ENCODE measurements around the gene SRC.

The SRC gene

GRCh38 chr20:37396416-37397075 is 50.6 kb downstream of the SRC start:
- no peak overlapping the region for H3K27ac ChIP-seq (ENCODE audit: low read depth, low read length, poor library complexity, severe bottlenecking)
- no peaks in the 10 kb centered on the region for H3K9me2 ChIP-seq (ENCODE audit: low read depth, low read length)
- no peaks in the 10 kb centered on the region for H3K36me3 ChIP-seq (ENCODE audit: insufficient read depth, low read length)
- no peaks in the 10 kb centered on the region for H3F3A ChIP-seq (ENCODE audit: insufficient read depth, low read length)
- TF ChIP-seq EZH2 (IDR thresholded peaks at IDR 0.05; ENCODE audit: borderline replicate concordance, low read length) (no peak), CTCF (IDR thresholded peaks at IDR 0.05; ENCODE audit: low read length) (no peak)
- no peak overlapping the region for H3K4me3 ChIP-seq (ENCODE audit: low read depth, low read length, poor library complexity, severe bottlenecking)
- H4K20me1 ChIP-seq (ENCODE audit: insufficient read depth, low read length) = no peaks in the 10 kb centered on the region
- no peak overlapping the region for H3K4me2 ChIP-seq (ENCODE audit: low read length)
- no peaks in the 10 kb centered on the region; the same call in 1 of the 2 replicates for H3K27me3 ChIP-seq (ENCODE audit: insufficient read depth, low read length)
- no peaks in the 10 kb centered on the region for H3K9me3 ChIP-seq (ENCODE audit: low read length)
- no peaks in the 10 kb centered on the region for H3K79me2 ChIP-seq (ENCODE audit: insufficient read depth, low read length)
- no peak overlapping the region for H3K9ac ChIP-seq (ENCODE audit: low read length)
- no peak overlapping the region for H2AFZ ChIP-seq (ENCODE audit: low read length)
- H3K4me1 ChIP-seq (ENCODE audit: insufficient read depth, low read length, severe bottlenecking) = no peaks in the 10 kb centered on the region

DNA sequence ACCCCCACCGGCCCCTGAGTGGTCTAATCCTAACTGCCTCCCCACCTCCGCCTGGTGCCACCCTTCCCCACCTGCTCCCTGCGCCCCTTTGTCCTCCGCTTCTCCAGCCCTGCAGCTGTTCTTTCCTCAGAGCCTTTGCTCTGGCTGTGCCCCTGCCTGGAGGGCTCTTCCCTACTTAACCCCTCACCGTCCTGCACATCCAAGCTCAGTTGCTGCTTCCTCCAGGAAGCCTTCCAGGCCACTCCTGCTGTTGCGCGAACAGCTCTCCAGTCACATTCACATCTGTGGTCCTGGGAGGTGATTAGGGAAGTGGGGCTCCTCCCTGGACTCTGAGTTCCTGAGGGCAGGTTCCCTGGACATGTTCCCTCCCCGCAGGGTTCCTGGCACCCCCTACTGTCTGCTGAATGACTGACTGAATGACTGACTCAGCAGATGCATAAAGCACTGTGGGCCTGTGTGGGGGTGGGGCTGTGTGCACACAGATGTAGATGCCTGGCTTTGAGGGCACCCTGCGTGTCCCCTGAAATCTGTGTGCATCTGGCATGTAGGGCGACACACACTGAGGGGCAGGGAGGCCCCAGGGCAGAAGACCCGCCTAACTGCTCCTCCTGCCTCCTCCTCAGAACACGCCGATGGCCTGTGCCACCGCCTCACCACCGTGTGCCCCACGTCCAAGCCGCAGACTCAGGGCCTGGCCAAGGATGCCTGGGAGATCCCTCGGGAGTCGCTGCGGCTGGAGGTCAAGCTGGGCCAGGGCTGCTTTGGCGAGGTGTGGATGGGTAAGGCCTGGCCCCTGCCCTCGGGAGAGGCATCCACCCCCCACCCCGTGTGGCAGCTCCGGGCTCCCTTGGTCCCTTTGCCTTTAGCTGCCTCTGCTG is 51.4 kb downstream of the SRC start:
- no peak for TF ChIP-seq EZH2 (IDR thresholded peaks at IDR 0.05; ENCODE audit: borderline replicate concordance, low read length)
- no peak for TF ChIP-seq CTCF (IDR thresholded peaks at IDR 0.05; ENCODE audit: low read length)
- Histone ChIP-seq H3K27ac (ENCODE audit: low read depth, low read length, poor library complexity, severe bottlenecking) (no peak overlapping the region), H3F3A (ENCODE audit: insufficient read depth, low read length) (no peaks in the 10 kb centered on the region), H3K9me3 (ENCODE audit: low read length) (no peaks in the 10 kb centered on the region), H4K20me1 (ENCODE audit: insufficient read depth, low read length) (no peaks in the 10 kb centered on the region), H3K4me2 (ENCODE audit: low read length) (no peak overlapping the region), H3K36me3 (ENCODE audit: insufficient read depth, low read length) (no peaks in the 10 kb centered on the region), H3K9me2 (ENCODE audit: low read depth, low read length) (no peaks in the 10 kb centered on the region), H3K79me2 (ENCODE audit: insufficient read depth, low read length) (no peaks in the 10 kb centered on the region), H2AFZ (ENCODE audit: low read length) (no peak overlapping the region), H3K4me1 (ENCODE audit: insufficient read depth, low read length, severe bottlenecking) (no peaks in the 10 kb centered on the region), H3K27me3 (ENCODE audit: insufficient read depth, low read length) (no peaks in the 10 kb centered on the region; the same call in 1 of the 2 replicates), H3K4me3 (ENCODE audit: low read depth, low read length, poor library complexity, severe bottlenecking) (no peak overlapping the region), H3K9ac (ENCODE audit: low read length) (no peak overlapping the region)

DNA sequence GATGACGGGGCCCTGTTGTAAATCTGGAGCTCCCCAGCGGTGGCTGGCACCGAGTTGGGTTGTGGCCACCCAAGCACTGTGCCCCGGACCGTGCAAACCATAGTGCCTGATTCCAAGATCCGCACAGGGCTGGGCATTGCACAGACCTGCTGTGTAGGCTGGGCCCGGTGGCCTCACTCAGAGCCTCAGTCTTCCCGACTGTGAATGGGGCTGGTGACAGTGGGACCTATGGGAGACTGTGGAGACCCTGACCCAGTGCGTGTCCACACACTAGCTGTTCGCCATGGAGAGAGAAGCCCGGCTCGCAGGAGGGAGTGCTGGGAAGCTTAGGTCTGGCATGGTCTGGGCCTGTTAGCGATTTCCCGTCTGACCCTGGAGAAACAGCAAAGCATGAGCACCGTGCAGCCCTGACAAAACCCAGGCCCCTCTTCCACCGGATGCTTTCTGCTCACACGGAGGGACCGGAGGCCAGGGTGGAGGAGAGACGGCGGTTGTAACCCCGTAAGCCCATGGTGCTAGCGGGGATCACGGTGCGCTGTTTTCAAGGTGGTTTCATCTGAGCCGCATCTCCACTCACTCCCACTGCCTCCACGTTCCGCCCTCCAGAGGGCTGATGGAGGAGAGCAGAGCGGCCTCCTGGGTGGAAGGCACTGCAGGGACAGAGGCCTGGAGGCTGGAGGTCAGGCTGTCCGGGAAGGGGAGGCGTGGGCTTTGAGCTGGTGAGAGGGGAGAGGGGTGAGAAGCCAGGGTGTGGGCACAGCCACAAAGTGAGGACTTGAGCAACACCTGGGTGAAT is 52.2 kb downstream of the SRC start:
- Histone ChIP-seq H3K79me2 (ENCODE audit: insufficient read depth, low read length) (no peaks in the 10 kb centered on the region), H2AFZ (ENCODE audit: low read length) (no peak overlapping the region), H3K27me3 (ENCODE audit: insufficient read depth, low read length) (no peaks in the 10 kb centered on the region), H3K27ac (ENCODE audit: low read depth, low read length, poor library complexity, severe bottlenecking) (no peak overlapping the region), H3K9me3 (ENCODE audit: low read length) (no peaks in the 10 kb centered on the region), H3K4me2 (ENCODE audit: low read length) (no peak overlapping the region), H3K9me2 (ENCODE audit: low read depth, low read length) (no peaks in the 10 kb centered on the region), H3K9ac (ENCODE audit: low read length) (no peak overlapping the region), H4K20me1 (ENCODE audit: insufficient read depth, low read length) (no peaks in the 10 kb centered on the region), H3K4me3 (ENCODE audit: low read depth, low read length, poor library complexity, severe bottlenecking) (no peak overlapping the region), H3K36me3 (ENCODE audit: insufficient read depth, low read length) (no peaks in the 10 kb centered on the region), H3K4me1 (ENCODE audit: insufficient read depth, low read length, severe bottlenecking) (no peaks in the 10 kb centered on the region), H3F3A (ENCODE audit: insufficient read depth, low read length) (no peaks in the 10 kb centered on the region)
- no peak for TF ChIP-seq CTCF (IDR thresholded peaks at IDR 0.05; ENCODE audit: low read length)
- no peak for TF ChIP-seq EZH2 (IDR thresholded peaks at IDR 0.05; ENCODE audit: borderline replicate concordance, low read length)

Data from OCI-LY1 (cell line).